Measurements from ENCODE around the gene TSHZ2.

The TSHZ2 gene

DNA sequence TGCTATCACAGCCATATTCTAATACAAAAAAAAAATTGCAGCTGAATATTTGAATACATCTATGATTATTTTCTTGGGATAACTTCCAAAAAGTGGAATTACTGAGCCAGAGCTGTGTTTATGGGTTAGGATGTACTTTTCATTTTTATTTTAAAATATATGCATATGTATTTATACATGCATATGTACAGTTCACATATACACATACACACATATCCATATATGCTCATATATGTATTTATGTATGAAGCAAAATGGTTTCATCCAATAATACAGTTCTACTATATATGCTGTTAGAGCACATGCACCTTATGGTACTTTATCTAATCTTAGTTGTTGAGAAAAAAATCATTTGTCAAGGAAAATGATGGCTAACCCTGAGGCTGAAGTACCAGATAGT lies 54.9 kb downstream of the TSHZ2 start:
- DNase-seq (ENCODE audit: low spot score), result no peak

DNA sequence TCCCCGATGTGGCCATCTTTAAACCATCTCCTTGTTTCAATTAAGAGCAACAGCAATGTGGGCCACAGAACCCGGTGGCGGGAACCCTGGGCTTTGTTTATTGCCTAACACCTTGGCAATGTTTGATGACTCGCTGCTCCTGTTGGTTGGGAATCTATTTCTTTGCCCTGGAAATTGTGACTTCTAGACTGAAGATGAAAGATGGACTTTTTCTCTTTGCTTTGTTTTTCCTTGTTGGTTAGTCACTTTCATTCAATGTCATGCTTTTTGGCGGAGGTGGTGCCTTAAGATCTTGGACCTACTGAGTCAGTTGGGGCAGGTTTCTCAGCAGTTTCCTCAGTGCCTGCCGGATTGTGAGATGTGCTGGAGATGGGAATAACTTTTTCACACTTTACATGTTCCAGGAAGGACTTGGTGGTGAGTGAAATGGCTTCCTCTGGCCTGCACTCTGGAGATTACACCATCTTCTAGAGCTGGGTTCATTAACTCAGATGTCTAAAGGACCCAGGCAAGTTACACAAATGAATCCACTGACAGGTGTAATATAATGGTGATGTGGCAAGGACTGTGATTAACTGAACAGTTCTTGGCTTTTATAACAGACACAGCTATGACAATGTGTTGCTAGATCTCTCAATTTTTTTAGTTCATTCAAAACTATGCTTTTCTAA lies 56.3 kb downstream of the TSHZ2 start:
- no peak for DNase-seq (ENCODE audit: low spot score)

DNA sequence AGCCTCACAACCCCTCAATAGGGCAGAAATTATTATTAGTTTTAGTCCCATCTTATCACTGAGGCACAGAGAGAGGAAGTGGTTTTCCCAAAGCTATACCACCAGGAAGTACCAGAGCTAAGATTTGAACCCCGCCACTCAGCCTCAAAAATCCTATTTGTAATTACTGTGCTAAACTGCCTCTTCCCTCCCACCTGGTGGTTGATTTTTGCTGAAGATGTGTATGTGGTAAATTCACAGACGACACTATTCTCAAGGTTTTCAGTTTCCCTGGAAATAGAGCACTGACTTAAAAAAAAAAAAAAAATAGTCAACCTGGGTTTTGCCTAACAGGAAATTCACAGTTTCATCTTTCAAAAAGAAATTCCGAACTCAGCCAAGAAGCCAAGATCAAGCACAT lies 57.9 kb downstream of the TSHZ2 start:
- DNase-seq (ENCODE audit: low spot score), result no peak

DNA sequence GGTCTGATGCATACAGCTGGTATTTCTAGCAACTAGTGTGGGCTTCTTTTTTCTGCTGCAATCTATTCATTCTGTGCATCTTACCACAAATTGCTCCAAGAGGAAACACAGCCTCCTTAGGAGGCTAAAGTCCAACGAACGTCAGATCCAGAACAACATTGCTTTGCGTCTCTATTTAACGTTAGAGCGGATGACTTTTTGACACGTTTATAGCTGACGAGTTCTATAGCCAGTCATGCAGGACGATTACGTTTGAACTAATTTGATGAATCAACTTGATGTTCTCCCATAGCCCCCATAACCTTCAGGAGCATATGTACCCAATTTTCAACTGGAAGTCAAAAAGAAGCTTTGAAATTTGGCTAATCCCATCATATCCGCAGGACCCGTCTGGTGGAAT lies 59.9 kb downstream of the TSHZ2 start:
- DNase-seq (ENCODE audit: low spot score), result no peak

DNA sequence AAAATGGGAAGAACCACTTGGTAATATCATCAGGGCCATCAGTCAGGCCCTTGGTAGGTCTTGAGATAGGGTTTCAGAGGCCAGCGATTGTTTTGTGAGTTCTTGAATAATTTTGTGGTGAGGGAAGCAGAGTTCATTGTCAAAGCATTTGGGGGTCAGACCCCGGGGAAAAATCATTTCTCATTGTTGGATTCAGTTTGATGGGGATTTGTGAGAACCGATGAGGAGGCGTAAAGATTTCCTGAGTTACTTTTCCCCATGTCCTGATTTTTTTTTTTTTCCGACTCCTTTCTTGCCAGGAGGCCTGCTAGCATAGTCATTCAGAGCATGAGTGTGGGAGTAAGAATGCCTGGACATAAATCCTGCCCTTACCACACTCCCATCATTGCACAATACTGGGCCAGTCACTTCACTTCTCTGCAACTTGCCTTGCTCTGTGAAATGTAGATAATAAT lies 60.3 kb downstream of the TSHZ2 start:
- DNase-seq (ENCODE audit: low spot score), result peak; percentile 80

DNA sequence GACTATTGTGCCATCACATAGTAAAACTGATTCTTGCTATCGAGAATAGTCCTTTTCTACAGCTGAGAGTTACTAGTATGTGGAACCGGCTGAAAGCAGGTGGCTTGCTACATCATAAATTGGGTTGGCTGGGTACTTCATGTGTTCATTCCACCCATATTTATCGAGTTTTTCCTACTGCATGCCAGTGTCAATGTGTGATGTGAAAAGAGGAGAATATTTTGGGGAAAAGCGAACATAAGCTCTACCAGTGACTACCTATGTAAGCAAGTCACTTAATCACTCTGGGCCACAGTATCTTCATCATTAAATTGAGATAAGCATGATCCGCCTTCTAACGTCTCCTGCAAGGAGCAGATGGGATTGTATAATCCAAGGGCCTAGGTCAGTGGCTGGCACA lies 61.0 kb downstream of the TSHZ2 start:
- DNase-seq (ENCODE audit: low spot score), result no peak

DNA sequence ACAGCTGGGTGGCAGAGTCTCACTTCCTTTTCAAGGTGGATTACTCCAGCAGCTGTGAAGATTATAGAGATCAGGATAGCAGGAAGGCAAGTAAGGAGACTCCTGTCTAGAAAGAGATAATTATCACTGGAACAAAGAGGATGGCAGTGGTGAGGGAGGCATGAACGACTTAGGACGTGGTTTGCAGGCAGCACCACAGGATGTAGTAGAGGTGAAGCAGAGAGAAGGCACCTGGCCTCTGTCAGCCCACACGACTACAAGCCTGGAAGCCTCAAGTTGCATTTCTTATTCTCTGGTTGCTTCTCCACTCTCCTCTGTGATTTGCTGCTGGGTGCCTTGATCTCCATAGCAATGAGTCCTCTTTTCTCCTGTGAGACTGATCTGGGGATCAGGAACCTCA lies 62.7 kb downstream of the TSHZ2 start:
- no peak for DNase-seq (ENCODE audit: low spot score)

DNA sequence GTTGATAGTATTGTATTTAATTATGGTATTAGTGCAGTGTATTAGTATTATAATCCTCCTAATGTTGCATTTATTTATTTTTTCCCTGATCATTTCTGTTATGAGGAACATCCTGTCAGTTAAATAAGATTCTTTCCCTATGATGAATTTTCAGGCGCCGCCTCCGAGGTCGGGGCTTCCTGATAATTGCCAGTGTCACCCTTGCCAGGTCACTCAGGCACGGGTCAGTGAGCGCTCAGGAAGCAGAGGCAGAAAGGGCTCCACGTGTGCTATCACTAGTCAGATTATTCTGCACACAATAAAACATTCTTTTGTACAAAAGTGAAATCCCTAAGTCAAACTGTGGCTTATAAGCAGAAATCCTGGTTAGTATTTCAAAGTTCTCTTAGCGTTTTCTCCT lies 64.8 kb downstream of the TSHZ2 start:
- no peak for DNase-seq (ENCODE audit: low spot score)

DNA sequence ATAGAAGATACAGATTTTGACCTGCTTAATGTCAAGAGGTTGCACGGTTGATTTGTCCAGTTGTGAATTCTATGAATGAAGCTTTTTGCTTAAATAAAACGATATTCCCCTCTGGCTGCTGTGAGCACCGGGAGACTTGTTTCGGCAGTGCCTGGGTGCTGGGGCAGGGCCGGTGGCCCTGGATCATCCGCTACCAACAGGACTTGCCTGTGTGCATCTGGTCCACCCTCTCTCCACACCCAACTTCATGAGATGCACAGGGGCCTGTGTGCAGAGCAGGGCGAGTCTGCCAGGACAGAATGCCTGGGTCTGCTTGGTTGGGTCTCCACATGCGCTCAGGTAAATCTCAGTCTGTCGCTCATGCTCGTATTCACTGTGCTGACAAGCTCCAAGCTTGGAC lies 65.5 kb downstream of the TSHZ2 start:
- no peak for DNase-seq (ENCODE audit: low spot score)

DNA sequence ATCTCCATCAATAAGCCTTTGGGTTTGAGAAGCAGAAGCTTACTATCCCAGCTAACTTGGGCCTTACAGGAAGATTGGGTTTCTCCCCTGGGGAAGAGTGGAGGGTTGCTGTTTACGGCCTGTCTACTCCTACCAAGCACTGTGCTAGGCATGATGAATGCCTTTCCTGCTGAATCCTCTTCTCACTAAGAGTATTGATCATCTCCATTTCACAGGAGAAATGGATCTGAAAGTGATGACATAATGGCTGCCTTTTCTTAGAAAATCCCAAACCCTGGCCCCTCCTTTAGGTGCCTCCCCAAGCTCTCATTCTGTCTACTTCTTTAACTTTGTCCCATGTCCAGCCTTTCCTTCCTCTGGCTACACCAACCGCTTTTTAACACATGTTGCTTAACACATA lies 66.1 kb downstream of the TSHZ2 start:
- DNase-seq (ENCODE audit: low spot score), result no peak

DNA sequence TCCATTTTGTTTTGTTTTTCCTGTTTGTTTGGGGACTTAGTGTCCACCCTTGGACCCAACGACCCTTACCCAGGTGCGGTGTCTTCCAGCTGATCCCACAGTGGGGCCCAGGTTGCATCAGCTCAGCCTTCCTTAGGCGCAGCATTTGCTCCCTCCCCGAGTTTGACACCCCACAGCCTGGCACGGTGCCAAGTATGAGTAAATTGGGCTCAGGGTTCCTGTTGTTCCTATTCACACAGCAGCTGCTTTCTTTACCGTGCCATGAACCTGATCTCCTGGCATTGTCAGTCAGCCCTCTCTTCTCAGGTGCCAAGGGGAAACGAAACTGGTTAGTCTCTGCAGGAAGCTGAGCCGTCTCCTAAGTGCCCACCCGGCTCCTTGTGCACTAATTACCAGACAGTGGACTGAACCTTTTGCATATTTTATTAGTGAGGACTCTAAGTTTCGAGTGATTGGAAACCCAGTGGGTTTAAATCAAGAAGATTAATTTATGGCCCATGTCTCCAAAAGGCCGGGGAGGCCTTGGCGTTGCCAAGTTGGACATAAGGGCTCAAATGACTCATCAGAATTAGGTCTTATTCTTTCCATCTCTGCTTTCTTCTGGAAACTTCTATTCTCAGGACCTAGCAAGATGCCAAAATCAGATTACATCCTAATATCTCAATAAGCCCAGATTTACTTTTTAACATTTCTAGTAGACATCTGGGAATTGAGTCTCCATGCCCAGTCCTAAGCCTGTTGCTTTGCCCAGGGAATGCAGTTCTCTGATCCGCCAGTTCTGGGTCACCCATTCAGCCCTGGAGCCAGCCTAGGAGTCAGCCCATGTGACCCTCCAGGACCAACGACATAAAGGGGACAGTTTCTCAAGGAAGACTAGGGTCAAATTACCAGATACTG lies 68.8 kb downstream of the TSHZ2 start:
- DNase-seq (ENCODE audit: low spot score), result peak; percentile 16

DNA sequence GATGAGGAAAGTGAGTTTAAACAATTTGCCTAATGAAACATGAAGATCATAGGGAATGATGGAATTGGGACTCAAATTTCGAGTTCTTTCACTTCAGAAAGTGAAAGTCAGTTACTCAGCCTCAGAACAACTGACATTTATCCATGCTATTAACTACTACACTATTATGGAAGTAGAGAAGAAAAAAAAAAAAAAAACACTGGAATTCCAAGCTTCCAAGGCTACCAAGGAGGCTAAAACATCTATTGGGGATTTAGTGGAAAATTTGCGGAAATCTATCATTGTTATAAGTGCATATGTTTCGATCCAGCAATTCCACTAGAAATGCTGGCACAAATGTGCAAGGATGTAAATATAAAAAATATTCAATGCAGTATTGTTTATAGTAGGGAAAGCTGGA lies 70.4 kb downstream of the TSHZ2 start:
- DNase-seq (ENCODE audit: low spot score), result no peak

DNA sequence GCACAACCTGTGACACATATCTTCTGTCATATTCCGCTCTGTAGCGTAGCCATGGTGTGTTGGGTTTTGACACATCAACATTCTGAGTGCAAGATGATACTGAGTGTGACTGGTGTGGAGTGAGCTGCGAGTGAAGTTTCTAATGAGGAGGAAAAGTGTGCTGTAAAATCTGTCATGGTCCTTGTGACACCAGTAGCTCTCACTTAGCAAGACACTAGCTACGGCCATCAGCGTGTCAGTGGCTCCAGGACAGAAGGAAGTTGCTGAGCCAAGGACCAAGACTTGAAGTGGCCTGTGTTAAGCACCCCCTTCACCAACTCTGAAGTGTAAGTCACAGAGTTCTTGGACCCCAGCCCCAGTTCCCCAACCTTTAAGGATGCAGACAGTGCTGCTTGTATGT lies 72.1 kb downstream of the TSHZ2 start:
- DNase-seq (ENCODE audit: low spot score), result no peak

DNA sequence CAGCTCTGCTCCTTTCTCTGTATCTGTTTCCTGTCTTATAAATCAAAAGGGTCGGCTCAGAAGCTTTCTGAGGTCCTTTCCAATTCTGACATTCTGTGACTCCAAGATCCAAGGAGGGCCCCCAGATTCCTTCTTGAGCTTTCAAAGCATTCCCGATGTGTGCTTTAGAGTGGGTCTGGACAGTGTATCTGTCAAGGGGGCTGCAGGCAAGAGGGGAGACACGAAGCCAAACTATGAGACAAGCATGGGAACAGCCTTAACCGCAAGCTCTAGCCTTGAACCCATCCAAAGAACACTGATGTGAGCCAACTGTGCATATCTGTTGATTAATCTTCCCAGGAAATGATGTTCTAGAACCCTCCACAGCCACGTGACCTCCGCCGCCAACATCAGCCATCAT lies 73.8 kb downstream of the TSHZ2 start:
- DNase-seq (ENCODE audit: low spot score), result no peak

DNA sequence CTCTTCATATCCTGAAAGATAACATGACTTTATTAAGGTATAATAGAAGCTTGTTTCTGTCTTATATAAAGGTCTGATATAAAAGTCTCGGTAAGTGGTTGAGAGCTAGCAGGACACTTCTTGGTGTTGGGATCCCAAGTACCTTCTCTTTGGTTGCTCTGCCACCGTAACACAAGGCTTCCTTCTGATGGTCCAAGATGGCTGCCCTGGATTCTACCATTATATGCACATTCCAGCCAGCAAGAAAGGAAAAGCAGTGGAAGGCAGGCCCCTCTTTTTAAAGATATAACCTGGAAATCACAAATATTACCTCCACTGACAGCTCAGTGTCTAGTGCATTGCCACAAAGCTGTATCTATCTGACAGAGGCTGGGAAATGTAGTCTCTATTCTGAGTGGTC lies 75.0 kb downstream of the TSHZ2 start:
- DNase-seq (ENCODE audit: low spot score), result no peak

DNA sequence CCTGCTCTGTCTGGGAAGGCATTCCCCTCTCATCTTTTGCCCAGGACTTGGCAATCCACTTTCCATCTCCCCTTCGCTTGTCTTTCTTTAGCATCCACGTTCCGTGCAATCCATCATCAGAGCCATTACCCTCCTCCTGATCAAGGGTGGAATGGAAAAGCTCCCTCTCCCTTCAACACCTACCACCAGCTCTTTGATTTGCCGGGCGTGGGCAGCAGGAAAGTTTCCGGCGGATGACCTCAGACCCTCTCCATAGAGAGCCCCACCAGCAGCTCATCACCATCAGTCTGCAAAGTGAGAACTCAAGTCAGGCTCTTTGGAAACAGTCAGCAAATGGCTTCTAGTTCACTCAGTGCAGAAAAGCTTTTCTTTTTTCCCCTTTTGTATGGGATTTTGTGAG lies 76.2 kb downstream of the TSHZ2 start:
- DNase-seq (ENCODE audit: low spot score), result no peak

DNA sequence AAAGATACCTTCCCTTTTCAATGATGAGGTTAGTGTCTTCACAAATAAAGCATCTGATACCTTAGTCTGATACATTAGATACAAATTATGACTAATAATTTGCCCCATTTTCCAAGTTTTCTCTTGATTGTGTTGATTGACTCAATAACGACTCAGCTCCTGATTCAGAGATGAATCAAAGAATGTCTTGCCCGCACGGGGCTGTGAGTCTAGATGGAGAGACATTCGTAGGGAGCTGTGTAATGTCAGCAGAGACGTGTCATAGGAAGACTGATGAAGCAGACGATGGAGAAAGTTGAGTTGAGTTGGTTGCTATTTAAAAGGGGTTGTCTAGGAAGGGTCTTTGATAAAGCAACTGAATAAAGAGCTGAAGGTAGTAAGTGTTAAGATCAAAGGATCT lies 78.2 kb downstream of the TSHZ2 start:
- no peak for DNase-seq (ENCODE audit: low spot score)

DNA sequence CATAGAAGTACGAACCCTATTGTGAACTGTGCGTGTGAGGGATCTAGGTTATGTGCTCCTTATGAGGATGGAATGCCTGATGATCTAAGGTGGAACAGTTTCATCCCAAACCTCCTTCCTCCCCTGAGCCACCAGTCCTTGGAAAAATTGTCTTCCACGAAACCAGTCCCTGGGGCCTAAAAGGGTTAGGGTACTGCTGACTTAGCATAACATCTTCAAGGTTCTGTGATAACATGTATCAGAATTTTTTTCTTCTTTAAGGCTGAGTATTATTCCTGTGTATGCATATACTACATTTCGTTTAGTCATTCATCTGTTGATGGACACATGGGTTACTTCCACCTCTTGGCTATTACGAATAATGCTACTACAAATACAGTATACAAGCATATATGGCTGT lies 80.2 kb downstream of the TSHZ2 start:
- DNase-seq (ENCODE audit: low spot score), result no peak

DNA sequence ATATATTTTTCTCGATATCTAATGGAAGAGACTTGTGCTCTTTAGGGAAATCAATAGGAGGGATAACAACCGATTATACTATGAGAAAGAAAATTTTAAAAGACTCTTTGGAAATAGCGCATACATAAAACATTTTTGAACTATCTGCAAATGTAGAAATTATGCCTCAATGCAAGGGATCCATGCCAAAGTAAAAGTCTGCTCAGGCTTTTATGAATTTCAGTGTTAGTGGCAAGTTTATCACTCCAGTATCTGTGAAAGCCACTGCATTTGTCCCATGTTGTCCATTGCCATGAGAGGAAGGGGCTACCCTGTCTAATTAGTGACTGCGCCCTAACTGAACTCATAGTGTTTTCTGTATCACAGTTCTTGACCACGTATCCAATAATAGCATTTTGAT lies 81.4 kb downstream of the TSHZ2 start:
- no peak for DNase-seq (ENCODE audit: low spot score)

DNA sequence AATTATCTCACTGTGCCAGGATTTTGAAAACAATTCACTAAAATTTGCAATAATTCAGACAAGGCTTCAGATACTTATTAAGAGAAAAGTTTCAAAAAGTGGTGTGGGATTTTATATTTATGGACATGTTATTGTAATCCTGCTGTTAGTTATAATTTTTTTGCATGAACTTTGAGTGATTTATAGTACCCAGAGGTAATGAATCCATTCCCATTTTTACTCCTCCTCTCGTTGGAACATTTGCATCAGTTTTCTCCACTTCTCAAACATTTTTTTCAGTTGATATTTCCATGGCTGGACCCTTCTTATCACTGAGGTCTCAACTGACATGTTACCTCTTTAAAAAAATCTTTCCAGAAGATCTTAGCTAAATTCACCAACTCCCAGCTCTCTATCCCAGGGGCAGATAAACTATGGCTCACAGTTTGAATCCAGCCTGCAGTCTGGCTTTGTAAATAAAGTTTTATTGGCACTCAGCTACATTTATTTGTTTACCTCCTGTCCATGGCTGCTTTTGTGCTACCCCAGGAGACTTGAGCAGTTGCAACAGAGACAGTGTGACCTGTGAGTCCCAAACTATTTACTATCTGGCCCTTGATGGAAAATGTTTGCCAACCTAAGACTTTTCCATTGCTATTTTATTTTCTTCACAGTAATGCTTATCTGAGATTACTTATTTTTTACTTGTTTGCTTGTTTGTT lies 83.4 kb downstream of the TSHZ2 start:
- DNase-seq (ENCODE audit: low spot score), result no peak

DNA sequence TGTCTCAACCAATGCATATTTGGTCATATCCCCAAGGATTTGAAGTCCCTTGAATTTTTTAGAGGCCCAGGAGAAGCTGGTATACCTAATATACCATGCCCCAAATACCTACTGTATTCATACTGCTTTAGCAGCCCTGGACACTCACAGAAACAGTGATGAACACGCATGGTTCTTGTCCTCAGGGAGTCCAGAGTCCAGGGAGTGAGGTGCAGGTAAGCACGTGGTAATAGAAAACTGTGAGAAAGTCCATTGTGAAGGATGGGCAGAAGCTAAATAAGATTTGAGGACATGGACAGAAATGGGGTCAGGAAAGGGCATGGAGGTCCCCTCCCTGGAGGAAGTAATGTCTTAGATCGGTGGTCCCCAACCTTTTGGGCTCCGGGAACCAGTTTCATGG lies 85.4 kb downstream of the TSHZ2 start:
- DNase-seq (ENCODE audit: low spot score), result no peak

DNA sequence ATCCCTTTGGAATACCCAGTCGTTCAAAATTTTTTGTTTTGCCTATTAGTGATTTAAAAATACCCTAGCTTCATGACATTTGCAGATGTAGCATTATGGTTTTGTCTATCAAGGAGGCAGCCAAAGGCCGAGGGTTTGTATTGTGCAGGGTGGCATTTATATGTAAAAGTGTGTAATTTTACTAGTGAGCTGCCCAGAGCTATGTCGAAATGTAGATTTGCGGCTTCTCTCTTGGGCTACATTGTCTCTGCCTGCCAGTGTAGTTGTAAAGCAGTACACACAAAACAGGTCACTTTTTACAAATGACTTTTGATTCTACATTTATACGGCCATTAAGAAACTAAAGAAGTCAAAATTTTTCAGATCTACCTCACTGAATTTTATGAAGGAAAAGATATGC lies 87.7 kb downstream of the TSHZ2 start:
- no peak for DNase-seq (ENCODE audit: low spot score)

All from GM03348 (cell line).